GM21737 (cell line): ENCODE results near the gene XRN1.
"Not testable (repeated sequence)": the region's sequence is repeated elsewhere in the genome, so short reads cannot be mapped to it uniquely, and the experiment has no call there.

ENCODE experiments used
- ATAC-seq: cut with Tn5 transposase; IDR thresholded peaks from one replicate; pipeline ENCODE4 v1.9.1; 2021; ENCODE audit warnings: mild to moderate bottlenecking, moderate library complexity; ENCODE audit not compliant: unreplicated experiment

Gene XRN1

GRCh38 chr3:142447852-142448823, at the start of gene XRN1:
XRN1 (minus strand) TSS chr3:142448037; CDS start chr3:142447944, 93 bp downstream.
- peak; percentile 90 for ATAC-seq

- no peak for ATAC-seq
Observed at GRCh38 chr3:142495103-142495502, 47.3 kb upstream of the XRN1 start.

DNA sequence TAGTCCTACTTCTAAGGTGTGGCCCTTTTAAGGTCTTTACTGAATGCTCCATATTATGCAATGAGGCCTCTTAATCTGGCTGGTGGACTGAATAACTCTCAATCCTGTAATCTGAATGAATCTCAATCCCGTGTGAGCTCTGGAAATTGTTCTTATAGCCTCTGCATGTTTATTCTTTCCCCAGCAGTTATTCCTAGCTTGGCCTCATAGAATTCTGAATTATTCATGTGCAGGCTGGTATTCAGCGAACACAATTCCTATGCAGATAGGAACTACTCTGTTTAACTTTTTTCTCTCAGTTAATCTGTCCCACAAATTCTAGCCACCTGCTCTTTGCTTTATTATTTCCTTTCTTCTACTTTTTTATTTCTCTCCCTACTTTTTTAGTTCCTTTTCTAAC, 44.3 kb upstream of the XRN1 start:
- ATAC-seq, result no peak

- ATAC-seq, result no peak
Observed at GRCh38 chr3:142489572-142490323, 41.9 kb upstream of the XRN1 start.

DNA sequence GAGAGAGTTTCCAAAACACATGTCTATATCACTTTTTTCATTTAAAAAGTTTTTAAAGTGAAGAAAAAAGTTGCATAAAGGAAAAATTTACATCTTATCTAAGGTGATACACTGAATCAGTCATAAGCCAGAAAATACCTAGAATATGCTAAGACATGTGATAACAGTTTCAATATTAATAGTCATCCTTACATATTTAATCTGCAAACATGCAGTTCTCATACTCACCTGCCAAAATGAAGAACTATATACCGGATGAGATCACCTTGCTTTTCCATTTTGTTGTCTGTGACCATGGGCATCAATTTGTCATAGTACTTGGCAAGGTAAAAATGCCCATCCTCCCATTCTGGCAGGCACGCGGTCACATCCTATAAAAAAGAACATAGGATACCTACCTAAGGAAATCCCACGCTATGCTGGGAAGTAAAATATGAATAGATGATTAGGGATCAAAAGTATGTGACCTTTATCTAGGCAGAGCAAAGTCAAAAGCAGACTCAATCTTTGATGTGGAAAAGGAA, 37.1 kb upstream of the XRN1 start:
- no peak for ATAC-seq

- no peak for ATAC-seq
Observed at GRCh38 chr3:142481196-142481595, 33.4 kb upstream of the XRN1 start.

- ATAC-seq, result no peak
Observed at GRCh38 chr3:142470826-142471225, 23.0 kb upstream of the XRN1 start.

GRCh38 chr3:142468456-142468855, 20.6 kb upstream of the XRN1 start:
- no peak for ATAC-seq

DNA sequence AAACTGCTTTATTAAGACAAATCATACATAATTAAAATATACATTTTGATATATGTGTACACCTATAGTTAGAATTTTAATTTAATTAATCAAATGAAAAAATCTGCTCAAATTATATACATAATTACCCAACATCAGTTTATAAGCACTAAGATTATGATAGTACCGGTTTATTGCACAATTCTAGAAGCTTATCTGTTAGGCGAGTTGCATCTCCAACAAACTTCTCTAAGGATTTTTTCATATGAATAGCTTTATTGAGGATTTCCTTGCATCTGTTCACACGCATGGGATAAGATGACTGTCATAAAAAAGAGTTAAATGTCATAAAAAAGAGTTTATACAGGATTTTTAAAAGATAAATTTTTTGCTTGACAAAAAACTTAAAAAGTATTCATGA, 19.9 kb upstream of the XRN1 start:
- no peak for ATAC-seq

GRCh38 chr3:142460689-142461088, 12.9 kb upstream of the XRN1 start:
- no peak for ATAC-seq

GRCh38 chr3:142459929-142460328, 12.1 kb upstream of the XRN1 start:
- no peak for ATAC-seq

GRCh38 chr3:142459096-142459495, 11.3 kb upstream of the XRN1 start:
- ATAC-seq, result no peak

DNA sequence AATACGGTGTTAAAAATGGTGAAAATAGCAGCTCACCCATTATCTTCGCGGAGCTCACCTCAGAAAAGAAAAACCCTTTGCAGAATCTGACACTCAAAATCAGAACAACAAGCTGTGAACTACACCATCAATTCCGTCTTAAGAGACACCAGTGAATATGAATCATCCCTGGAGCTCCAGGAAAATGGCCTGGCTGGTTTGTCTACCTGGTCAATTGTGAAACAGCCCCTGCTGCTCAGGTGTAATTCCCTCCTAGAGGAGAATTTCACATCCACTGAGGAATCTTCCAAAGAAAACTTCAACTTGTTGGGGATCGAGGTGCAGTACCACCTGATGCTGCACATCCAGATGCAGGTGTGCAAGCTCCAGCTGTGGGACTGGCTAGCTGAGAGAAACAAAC, 3.0 kb upstream of the XRN1 start:
- ATAC-seq, result no peak

- ATAC-seq, result no peak
Observed at GRCh38 chr3:142450189-142450588, 2.4 kb upstream of the XRN1 start.

GRCh38 chr3:142447301-142447851, 461 bp downstream of the XRN1 start:
- ATAC-seq, result peak; percentile 29

DNA sequence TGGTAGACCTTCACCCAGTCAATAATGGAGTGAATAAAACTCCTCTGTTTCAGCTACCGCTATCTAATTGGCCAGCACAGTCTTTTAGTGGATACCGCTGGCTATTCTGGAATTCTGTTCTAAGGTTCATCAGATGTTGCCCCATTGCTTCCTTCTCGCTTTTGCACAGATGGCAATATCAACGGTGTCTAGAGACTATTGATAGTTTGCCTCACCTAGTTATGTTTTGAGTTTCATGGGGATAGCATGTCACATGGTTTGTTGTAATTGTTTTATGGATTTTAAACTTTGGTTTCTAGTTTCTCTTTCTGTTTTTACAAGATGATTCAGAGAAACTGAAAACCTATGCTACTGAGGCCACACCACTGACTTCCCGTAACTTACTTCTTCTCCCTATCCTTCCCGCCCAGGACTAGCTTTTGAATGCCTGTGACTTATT, 2.0 kb downstream of the XRN1 start:
- ATAC-seq, result peak; percentile 45

- no peak for ATAC-seq
Observed at GRCh38 chr3:142444343-142444742, 3.5 kb downstream of the XRN1 start.

DNA sequence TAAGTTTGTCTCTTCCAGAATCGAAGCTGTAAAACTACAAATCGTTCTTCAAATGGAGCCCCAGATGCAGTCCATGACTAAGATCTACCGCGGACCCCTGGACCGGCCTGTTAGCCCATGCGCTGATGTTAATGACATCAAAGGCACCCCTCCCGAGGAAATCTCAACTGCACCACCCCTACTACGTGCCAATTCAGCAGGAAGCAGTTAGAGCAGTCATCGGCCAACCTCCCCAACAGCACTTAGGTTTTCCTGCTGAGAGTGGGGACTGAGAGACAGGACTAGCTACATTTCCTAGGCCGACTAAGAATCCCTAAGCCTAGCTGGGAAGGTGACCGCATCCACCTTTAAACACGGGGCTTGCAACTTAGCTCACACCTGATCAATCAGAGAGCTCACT, 4.8 kb downstream of the XRN1 start:
- ATAC-seq, result not testable (repeated sequence)

DNA sequence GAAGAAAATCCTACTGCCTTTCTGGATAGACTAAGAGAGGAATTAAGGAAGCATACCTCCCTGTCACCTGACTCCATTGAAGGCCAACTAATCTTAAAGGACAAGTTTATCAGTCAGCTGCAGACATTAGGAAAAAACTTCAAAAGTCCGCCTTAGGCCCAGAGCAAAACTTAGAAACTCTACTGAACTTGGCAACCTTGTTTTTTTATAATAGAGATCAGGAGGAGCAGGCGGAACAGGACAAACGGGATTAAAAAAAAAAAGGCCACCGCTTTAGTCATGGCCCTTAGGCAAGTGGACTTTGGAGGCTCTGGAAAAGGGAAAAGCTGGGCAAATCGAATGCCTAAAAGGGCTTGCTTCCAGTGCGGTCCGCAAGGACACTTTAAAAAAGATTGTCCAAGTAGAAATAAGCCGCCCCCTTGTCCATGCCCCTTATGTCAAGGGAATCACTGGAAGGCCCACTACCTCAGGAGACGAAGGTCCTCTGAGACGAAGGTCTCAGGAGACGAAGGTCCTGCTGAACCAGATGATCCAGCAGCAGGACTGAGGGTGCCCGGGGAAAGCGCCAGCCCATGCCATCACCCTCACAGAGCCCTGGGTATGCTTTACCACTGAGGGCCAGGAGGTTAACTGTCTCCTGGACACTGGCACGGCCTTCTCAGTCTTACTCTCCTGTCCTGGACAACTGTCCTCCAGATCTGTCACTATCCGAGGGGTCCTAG, 8.2 kb downstream of the XRN1 start:
- ATAC-seq, result not testable (repeated sequence)

DNA sequence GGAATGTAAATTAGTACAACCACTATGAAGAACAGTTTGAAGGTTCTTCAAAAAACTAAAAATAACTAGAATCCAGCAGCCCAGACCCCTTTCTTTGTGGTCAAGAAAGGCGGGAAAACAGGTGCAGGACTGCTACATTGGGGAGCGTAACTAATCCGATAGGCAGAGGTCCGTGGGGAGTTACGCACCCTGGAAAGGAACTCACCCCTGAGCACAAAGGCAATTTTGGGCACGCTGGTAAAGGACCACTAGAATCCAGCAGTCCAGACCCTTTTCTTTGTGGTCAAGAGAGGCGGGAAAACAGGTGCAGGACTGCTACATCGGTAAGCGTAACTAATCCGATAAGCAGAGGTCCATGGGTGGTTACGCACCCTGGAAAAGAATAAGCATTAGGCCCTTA, 9.7 kb downstream of the XRN1 start:
- ATAC-seq, result not testable (repeated sequence)
